Endothelial cell of umbilical vein (primary cell): ENCODE measurements around the gene OCA2. TPM values are rescaled to one million over a fixed set of nuclear protein-coding genes. Genes with fewer than 3 reads are reported as not detected.

ENCODE experiments used
- BruUV-seq: library from RNA; stranded (reverse); fragments of 400-500 nt; replicated peaks from 2 replicates; lab custom pipeline; 2021; lab: Mats Ljungman, UMichigan
- CTCF ChIA-PET: fragments of 300-600, 350-600 bp; sonication (Branson Sonifier 250); formaldehyde crosslinking; loops from one replicate; lab custom pipeline; 2021; ENCODE audit warnings: antibody characterized with exemption, inconsistent platforms; lab: Charles Lee
- POLR2A ChIA-PET: fragments of 300-600, 350-600 bp; sonication (Branson Sonifier 250); formaldehyde crosslinking; loops from one replicate; lab custom pipeline; 2021; ENCODE audit warnings: antibody characterized with exemption, inconsistent platforms; lab: Charles Lee
- DNase-seq: peaks from one replicate; pipeline ENCODE4 v3.0.0-alpha.2; 2011; ENCODE audit warnings: low read depth, low spot score
- FAIRE-seq: peaks from 2 replicates; lab custom pipeline; 2011; peaks lifted over from hg19 to GRCh38; lab: Jason Lieb, UNC
- H2AFZ ChIP-seq: 2 replicates; pipeline ENCODE4 v1.6.0; 2012; ENCODE audit warnings: low read depth, low read length, control low read depth, inconsistent platforms
- H3K27ac ChIP-seq: 2 replicates; pipeline ENCODE4 v1.5.1; 2011; ENCODE audit warnings: low read depth, mild to moderate bottlenecking, control low read depth, low read length, moderate library complexity; ENCODE audit not compliant: insufficient read depth
- H3K27me3 ChIP-seq, 2 experiments: 2 replicates each; pipeline versions ENCODE4 v1.6.0 to v1.6.1; 2011; ENCODE audit warnings: low read length in 2 of 2, mixed read lengths in 1 of 2; ENCODE audit not compliant: control insufficient read depth in 2 of 2, insufficient read depth in 2 of 2
- H3K36me3 ChIP-seq, 2 experiments: 2 replicates in 1 of 2; 3 replicates in 1 of 2; pipeline ENCODE4 v1.5.1; 2011; ENCODE audit warnings: low read length in 2 of 2, mild to moderate bottlenecking in 1 of 2, moderate library complexity in 1 of 2; ENCODE audit not compliant: control insufficient read depth in 2 of 2, insufficient read depth in 2 of 2; ENCODE audit errors: extremely low read depth in 1 of 2
- H3K4me1 ChIP-seq: 3 replicates; pipeline ENCODE4 v1.5.1; 2011; ENCODE audit warnings: mild to moderate bottlenecking, low read length; ENCODE audit not compliant: control insufficient read depth, insufficient read depth; ENCODE audit errors: extremely low read depth
- H3K4me2 ChIP-seq: 2 replicates; pipeline ENCODE4 v1.6.1; 2011; ENCODE audit warnings: low read length, control low read depth, mixed read lengths; ENCODE audit not compliant: insufficient read depth
- H3K4me3 ChIP-seq, 3 experiments: fragments of 200-600 bp in 1 of 3; sonication (generic), shearing (Covaris generic) in 1 of 3; replicated peaks in 1 of 3; 2 replicates each; pipeline ENCODE4 v1.5.1; 2011 to 2016; ENCODE audit warnings: control low read depth in 3 of 3, low read length in 3 of 3, mild to moderate bottlenecking in 2 of 3, inconsistent platforms in 1 of 3, low read depth in 1 of 3, moderate library complexity in 1 of 3; ENCODE audit not compliant: insufficient read depth in 1 of 3
- H3K79me2 ChIP-seq: 2 replicates; pipeline ENCODE4 v1.6.0; 2012; ENCODE audit warnings: low read length, inconsistent platforms; ENCODE audit not compliant: control insufficient read depth, insufficient read depth
- H3K9ac ChIP-seq: replicated peaks from 2 replicates; pipeline ENCODE3; 2011; ENCODE audit warnings: low read length, control low read depth; ENCODE audit not compliant: insufficient read depth; ENCODE audit errors: extremely low read depth
- H3K9me1 ChIP-seq: replicated peaks from 3 replicates; pipeline ENCODE4 v1.6.0; 2011; ENCODE audit warnings: mild to moderate bottlenecking, low read length; ENCODE audit not compliant: control insufficient read depth, insufficient read depth; ENCODE audit errors: extremely low read depth
- H3K9me3 ChIP-seq: replicated peaks from 2 replicates; pipeline ENCODE4 v1.5.1; 2012; ENCODE audit warnings: low read length, inconsistent platforms; ENCODE audit not compliant: control insufficient read depth, insufficient read depth
- H4K20me1 ChIP-seq: replicated peaks from 2 replicates; pipeline ENCODE3; 2011; ENCODE audit warnings: mild to moderate bottlenecking, low read length; ENCODE audit not compliant: control insufficient read depth, insufficient read depth; ENCODE audit errors: extremely low read depth
- EZH2 ChIP-seq: IDR thresholded peaks from 2 replicates; pipeline ENCODE4 v1.6.1; 2012; ENCODE audit warnings: borderline replicate concordance, low read depth, mild to moderate bottlenecking, moderate library complexity, low read length, inconsistent platforms; ENCODE audit not compliant: severe bottlenecking
- FOS ChIP-seq: IDR thresholded peaks from 2 replicates; pipeline ENCODE4 v1.6.1; 2011; ENCODE audit warnings: mild to moderate bottlenecking, low read length, moderate library complexity, borderline replicate concordance; ENCODE audit not compliant: insufficient read depth
- GATA2 ChIP-seq: IDR thresholded peaks from 2 replicates; pipeline ENCODE4 v1.7.0; 2011; ENCODE audit warnings: low read depth, mild to moderate bottlenecking, moderate library complexity, mixed read lengths, low read length; ENCODE audit not compliant: insufficient read length, insufficient read depth
- JUN ChIP-seq: IDR thresholded peaks from 2 replicates; pipeline ENCODE4 v1.6.1; 2011; ENCODE audit warnings: borderline replicate concordance, low read depth; ENCODE audit not compliant: insufficient read length, insufficient read depth
- MAX ChIP-seq: IDR thresholded peaks from 2 replicates; pipeline ENCODE4 v1.6.1; 2011; ENCODE audit not compliant: insufficient read depth, insufficient read length
- MYC ChIP-seq: IDR thresholded peaks from one replicate; pipeline ENCODE4 v1.6.1; 2011; ENCODE audit warnings: mild to moderate bottlenecking, low read depth, low read length
- POLR2A ChIP-seq: IDR thresholded peaks from 2 replicates; pipeline ENCODE4 v1.6.1; 2012; ENCODE audit warnings: low read depth, mild to moderate bottlenecking, control low read depth, low read length
- POLR2AphosphoS5 ChIP-seq: IDR thresholded peaks from 2 replicates; pipeline ENCODE4 v1.6.1; 2012; ENCODE audit warnings: low read depth, mild to moderate bottlenecking, control low read depth, low read length, moderate library complexity; ENCODE audit not compliant: insufficient read depth
- dilution Hi-C: fragments of 300-500 bp; cut with MboI; formaldehyde crosslinking; loops from one replicate; pipeline ENCODE4 v1.15.0; 2019; ENCODE audit warnings: low sequenced_read_pairs; ENCODE audit not compliant: extremely low pct_ligation_motif_present
- intact Hi-C: fragments of 100-400 bp; cut with micrococcal nuclease; formaldehyde crosslinking; loops from one replicate; pipeline ENCODE4 v1.10.0; 2022
- polyA plus RNA-seq, 4 experiments: library from polyadenylated mRNA; depleted of rRNA in 3 of 4; stranded (reverse) in 3 of 4; unstranded in 1 of 4; fragments of >200 nt; gene quantifications; 2 replicates each; pipeline versions ENCODE4 v1.2.1 to v1.2.3, GENCODE V29; 2011 to 2012; ENCODE audit warnings: missing spikeins in 1 of 4
- total RNA-seq: library from RNA; stranded (reverse); gene quantifications from 2 replicates; pipeline ENCODE4 v1.2.3, GENCODE V29; 2021
- TF ChIP-seq, protein P1 (sequence below), 2 donors: IDR thresholded peaks; 1 replicate in 1 of 2; 2 replicates in 1 of 2; pipeline ENCODE4 v1.5.1; 2011; ENCODE audit warnings: low read length in 2 of 2, mild to moderate bottlenecking in 2 of 2, moderate library complexity in 2 of 2, control low read depth in 1 of 2, inconsistent platforms in 1 of 2, low read depth in 1 of 2; ENCODE audit not compliant: insufficient read depth in 1 of 2; ENCODE audit errors: extremely low read depth in 1 of 2

OCA2 gene
- total and polyA plus RNA-seq, 2 donors (not counting 3 experiments of a cell fraction or from before 2014, with no cell fraction given) = not detected

- no peak overlapping the region for H3K27ac ChIP-seq
- H3K4me3 ChIP-seq = no peak overlapping the region
- H4K20me1 ChIP-seq = no peaks in the 10 kb centered on the region
- no peak overlapping the region for H3K4me2 ChIP-seq
- peaks cover 0 to 8% of the 10 kb centered on the region in 2 experiments for H3K27me3 ChIP-seq
- POLR2A ChIA-PET = no interaction called here
- H2AFZ ChIP-seq = no peak overlapping the region
- dilution Hi-C loops (no loop called here), intact Hi-C loops (no loop called here)
- H3K36me3 ChIP-seq = no peaks in the 10 kb centered on the region
- FAIRE-seq (peak; percentile 81), DNase-seq (peak; percentile 59)
- no peaks in the 10 kb centered on the region for H3K4me1 ChIP-seq
- CTCF ChIA-PET = interaction anchor here (1.0 kb wide), 1 partner anchor 40 kb away, joined by 3 read pairs; no protein-coding TSS in a partner anchor
- no peaks in the 10 kb centered on the region for H3K79me2 ChIP-seq
- TF ChIP-seq, protein P1, sequence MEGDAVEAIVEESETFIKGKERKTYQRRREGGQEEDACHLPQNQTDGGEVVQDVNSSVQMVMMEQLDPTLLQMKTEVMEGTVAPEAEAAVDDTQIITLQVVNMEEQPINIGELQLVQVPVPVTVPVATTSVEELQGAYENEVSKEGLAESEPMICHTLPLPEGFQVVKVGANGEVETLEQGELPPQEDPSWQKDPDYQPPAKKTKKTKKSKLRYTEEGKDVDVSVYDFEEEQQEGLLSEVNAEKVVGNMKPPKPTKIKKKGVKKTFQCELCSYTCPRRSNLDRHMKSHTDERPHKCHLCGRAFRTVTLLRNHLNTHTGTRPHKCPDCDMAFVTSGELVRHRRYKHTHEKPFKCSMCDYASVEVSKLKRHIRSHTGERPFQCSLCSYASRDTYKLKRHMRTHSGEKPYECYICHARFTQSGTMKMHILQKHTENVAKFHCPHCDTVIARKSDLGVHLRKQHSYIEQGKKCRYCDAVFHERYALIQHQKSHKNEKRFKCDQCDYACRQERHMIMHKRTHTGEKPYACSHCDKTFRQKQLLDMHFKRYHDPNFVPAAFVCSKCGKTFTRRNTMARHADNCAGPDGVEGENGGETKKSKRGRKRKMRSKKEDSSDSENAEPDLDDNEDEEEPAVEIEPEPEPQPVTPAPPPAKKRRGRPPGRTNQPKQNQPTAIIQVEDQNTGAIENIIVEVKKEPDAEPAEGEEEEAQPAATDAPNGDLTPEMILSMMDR (IDR thresholded peaks at IDR 0.05; ENCODE audit: extremely low read depth in 1 of 2, insufficient read depth in 1 of 2, low read depth in 1 of 2, low read length in 2 of 2) = peak; percentile 64 to 79
- TF ChIP-seq GATA2 = no peak
- no TSS peak for BruUV-seq
- H3K9me3 ChIP-seq = no peaks in the 10 kb centered on the region
- no peaks in the 10 kb centered on the region for H3K9me1 ChIP-seq
- no peak overlapping the region for H3K9ac ChIP-seq
Observed at GRCh38 chr15:28086175-28086703, 12.9 kb downstream of the OCA2 start.

GRCh38 chr15:28085489-28086174 lies 13.5 kb downstream of the OCA2 start:
- Histone ChIP-seq H3K79me2 (no peaks in the 10 kb centered on the region), H3K9me3 (no peaks in the 10 kb centered on the region), H3K4me1 (no peaks in the 10 kb centered on the region), H3K4me2 (no peak overlapping the region), H2AFZ (no peak overlapping the region), H3K9me1 (no peaks in the 10 kb centered on the region), H3K4me3 (no peak overlapping the region), H3K27me3 (peaks cover 0 to 8% of the 10 kb centered on the region in 2 experiments), H3K27ac (no peak overlapping the region), H4K20me1 (no peaks in the 10 kb centered on the region), H3K9ac (no peak overlapping the region), H3K36me3 (no peaks in the 10 kb centered on the region)
- intact Hi-C loops (no loop called here), dilution Hi-C loops (no loop called here)
- DNase-seq (no peak), FAIRE-seq (no peak)
- ChIA-PET POLR2A (no interaction called here), CTCF (interaction anchor here (1.5 kb wide), 1 partner anchor 41 kb away, joined by 14 read pairs; no protein-coding TSS in a partner anchor)
- BruUV-seq = no TSS peak
- TF ChIP-seq EZH2 = no peak
- no peak for TF ChIP-seq GATA2
- no peak for TF ChIP-seq JUN
- TF ChIP-seq MYC = no peak
- no peak for TF ChIP-seq POLR2AphosphoS5
- no peak for TF ChIP-seq POLR2A
- no peak for TF ChIP-seq FOS
- TF ChIP-seq, protein P1 (IDR thresholded peaks at IDR 0.05; ENCODE audit: extremely low read depth in 1 of 2, insufficient read depth in 1 of 2, low read depth in 1 of 2, low read length in 2 of 2) = no peak
- no peak for TF ChIP-seq MAX
